Natural killer cell treated with Interleukin-12 subunit alpha and Interleukin-12 subunit beta and Interleukin-15 and Interleukin-18, amount 100 ng/mL, for 72 hours (primary cell): Measurements from ENCODE around the gene TSC22D4. TPM values are rescaled to one million over a fixed set of nuclear protein-coding genes. Genes with fewer than 3 reads are reported as not detected.
"Not testable (repeated sequence)": the region's sequence is repeated elsewhere in the genome, so short reads cannot be mapped to it uniquely, and the experiment has no call there.

ENCODE experiments used
- ATAC-seq, 2 donors: fragments of 150-1000 bp; cut with Tn5 transposase in 1 of 2; sonication (Bioruptor Pico), chemical (Tn5 transposase) in 1 of 2; 2 replicates each; pipeline ENCODE4 v1.10.0; 2021
- DNase-seq: peaks from one replicate; pipeline ENCODE4 v3.0.0; 2022; ENCODE audit warnings: low spot score
- H3K27ac Mint-ChIP-seq, 2 donors: 1 replicate in 1 of 2; 2 replicates in 1 of 2; pipeline ENCODE4 v1.8.0; 2022; ENCODE audit warnings: mixed read lengths in 2 of 2, mild to moderate bottlenecking in 1 of 2, moderate library complexity in 1 of 2
- H3K27me3 Mint-ChIP-seq, 2 donors: 1 replicate in 1 of 2; 2 replicates in 1 of 2; pipeline ENCODE4 v1.8.0; 2022; ENCODE audit warnings: mixed read lengths in 2 of 2
- H3K36me3 Mint-ChIP-seq: one replicate; pipeline ENCODE4 v1.8.0; 2022; ENCODE audit warnings: mixed read lengths
- H3K4me1 Mint-ChIP-seq, 2 donors: 1 replicate in 1 of 2; 2 replicates in 1 of 2; pipeline ENCODE4 v1.8.0; 2022; ENCODE audit warnings: low read depth in 2 of 2, mixed read lengths in 2 of 2, mild to moderate bottlenecking in 1 of 2
- H3K4me3 Mint-ChIP-seq: one replicate; pipeline ENCODE4 v1.8.0; 2022; ENCODE audit warnings: mixed read lengths
- H3K9me3 Mint-ChIP-seq: 2 replicates; pipeline ENCODE4 v1.8.0; 2022; ENCODE audit warnings: mixed read lengths
- total RNA-seq, 2 donors: library from RNA; stranded (reverse); gene quantifications; one replicate each; pipeline ENCODE4 v1.2.3, GENCODE V29; 2022

The TSC22D4 gene
- total RNA-seq, 2 donors from 2014 or later: 129 to 134 TPM

DNA sequence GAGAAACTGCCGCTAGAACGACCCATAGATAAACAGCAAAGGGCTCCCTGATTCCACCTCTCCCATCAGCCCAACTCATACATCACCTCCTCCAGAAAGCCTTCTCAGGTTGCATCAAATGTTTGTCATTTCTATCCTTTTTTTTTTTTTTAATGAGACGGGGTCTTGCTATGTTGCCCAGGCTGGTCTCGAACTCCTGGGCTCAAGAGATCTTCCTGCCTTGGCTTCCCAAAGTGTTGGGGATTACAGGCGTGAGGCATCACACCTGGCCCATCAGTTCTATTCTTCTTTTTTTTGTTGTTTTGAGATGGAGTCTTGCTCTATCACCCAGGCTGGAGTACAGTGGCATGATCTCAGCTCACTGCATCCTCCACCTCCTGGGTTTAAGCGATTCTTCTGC lies 22.0 kb downstream of the TSC22D4 start:
- Mint-ChIP-seq H3K4me1 (peaks cover 0 to 4% of the 10 kb centered on the region in 2 donors), H3K36me3 (no peaks in the 10 kb centered on the region), H3K4me3 (no peak overlapping the region), H3K27ac (no peak overlapping the region), H3K27me3 (no peaks in the 10 kb centered on the region), H3K9me3 (no peaks in the 10 kb centered on the region)
- no peak for ATAC-seq
- no peak for DNase-seq

DNA sequence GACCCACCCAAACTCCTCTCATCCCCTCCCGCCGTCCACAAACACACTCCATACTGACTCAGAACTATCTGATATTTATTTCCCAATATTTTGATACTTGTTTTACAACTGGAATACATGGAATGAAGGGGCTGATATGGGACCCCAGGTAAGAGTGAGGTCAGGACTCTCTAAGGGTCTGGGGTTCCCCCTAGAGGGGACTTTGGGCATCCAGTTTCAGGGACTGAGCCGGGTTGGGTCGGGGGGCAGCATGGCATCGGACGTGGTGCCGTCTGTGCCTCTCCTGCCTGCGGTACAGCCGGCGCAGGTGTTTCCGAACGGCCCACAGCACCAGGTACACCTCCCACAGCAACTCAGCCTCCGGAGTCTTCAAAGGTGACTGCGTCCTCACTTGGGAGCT lies 22.5 kb downstream of the TSC22D4 start:
- ATAC-seq (no peak), DNase-seq (no peak)
- no peak overlapping the region for H3K27ac Mint-ChIP-seq
- peaks cover 0 to 4% of the 10 kb centered on the region in 2 donors for H3K4me1 Mint-ChIP-seq
- no peak overlapping the region for H3K4me3 Mint-ChIP-seq
- no peaks in the 10 kb centered on the region for H3K27me3 Mint-ChIP-seq
- no peaks in the 10 kb centered on the region for H3K9me3 Mint-ChIP-seq
- no peaks in the 10 kb centered on the region for H3K36me3 Mint-ChIP-seq

GRCh38 chr7:100455206-100455605 lies 23.8 kb downstream of the TSC22D4 start:
- H3K27ac Mint-ChIP-seq: no peak overlapping the region
- H3K36me3 Mint-ChIP-seq: no peaks in the 10 kb centered on the region
- H3K4me3 Mint-ChIP-seq: no peak overlapping the region
- DNase-seq (no peak), ATAC-seq (no peak)
- no peaks in the 10 kb centered on the region for H3K27me3 Mint-ChIP-seq
- no peaks in the 10 kb centered on the region for H3K9me3 Mint-ChIP-seq
- H3K4me1 Mint-ChIP-seq: peaks cover 0 to 4% of the 10 kb centered on the region in 2 donors

GRCh38 chr7:100453854-100454253 lies 25.2 kb downstream of the TSC22D4 start:
- H3K27ac Mint-ChIP-seq, H3K4me1 Mint-ChIP-seq, H3K4me3 Mint-ChIP-seq, ATAC-seq, H3K27me3 Mint-ChIP-seq, H3K9me3 Mint-ChIP-seq, DNase-seq, H3K36me3 Mint-ChIP-seq: not testable (repeated sequence)

DNA sequence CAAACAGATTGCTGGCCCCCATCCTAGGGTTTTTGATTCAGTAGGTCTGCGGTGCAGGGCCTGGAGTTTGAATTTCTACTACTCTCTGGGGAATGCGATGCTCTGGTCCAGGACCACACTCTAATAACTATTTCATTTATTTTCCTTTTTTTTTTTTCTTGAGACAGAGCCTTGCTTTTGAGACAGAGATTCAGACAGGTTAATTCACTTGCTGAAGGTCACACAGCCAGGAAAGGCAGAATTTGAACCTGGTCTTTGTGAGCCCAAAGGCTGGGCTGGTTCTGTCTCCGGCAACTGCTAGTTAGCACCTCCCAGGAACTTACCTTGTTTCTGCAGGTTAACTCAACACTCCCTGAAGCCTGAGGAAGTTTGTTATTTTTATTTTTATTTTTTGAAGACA lies 26.5 kb downstream of the TSC22D4 start:
- ATAC-seq: no peak
- peaks cover 0 to 4% of the 10 kb centered on the region in 2 donors for H3K4me1 Mint-ChIP-seq
- H3K4me3 Mint-ChIP-seq: no peak overlapping the region

DNA sequence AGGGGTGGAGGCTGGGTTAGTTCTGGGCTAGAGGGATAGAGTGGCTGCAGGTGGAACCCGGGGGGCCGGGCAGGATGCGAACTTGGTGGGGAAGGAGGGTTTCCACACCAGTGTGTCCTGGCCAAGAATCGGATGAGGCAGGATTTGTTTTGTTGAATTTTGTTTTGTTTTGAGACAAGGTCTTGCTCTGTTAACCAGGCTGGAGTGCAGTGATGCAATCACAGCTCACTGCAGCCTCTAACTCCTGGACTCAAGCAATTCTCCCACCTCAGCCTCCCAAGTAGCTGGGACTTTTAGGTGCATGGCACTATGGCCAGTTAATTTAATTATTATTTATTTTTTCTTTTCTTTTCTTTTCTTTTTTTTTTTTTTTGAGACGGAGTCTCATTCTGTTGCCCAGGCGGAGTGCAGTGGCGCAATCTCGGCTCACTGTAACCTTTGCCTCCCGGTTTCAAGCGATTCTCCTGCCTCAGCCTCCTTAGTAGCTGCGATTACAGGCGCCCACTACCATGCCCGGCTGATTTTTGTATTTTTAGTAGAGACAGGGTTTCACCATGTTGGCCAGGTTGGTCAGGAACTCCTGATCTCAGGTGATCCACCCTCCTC lies 29.7 kb downstream of the TSC22D4 start:
- Mint-ChIP-seq H3K9me3 (no peaks in the 10 kb centered on the region), H3K27me3 (no peaks in the 10 kb centered on the region), H3K36me3 (no peaks in the 10 kb centered on the region), H3K4me3 (no peak overlapping the region), H3K4me1 (no peaks in the 10 kb centered on the region), H3K27ac (no peak overlapping the region)
- DNase-seq (no peak), ATAC-seq (no peak)

More for the DNA sequence above, 26.5 kb downstream of the TSC22D4 start:
- H3K27me3 Mint-ChIP-seq: no peaks in the 10 kb centered on the region
- H3K27ac Mint-ChIP-seq: no peak overlapping the region
- H3K9me3 Mint-ChIP-seq: no peaks in the 10 kb centered on the region
- no peaks in the 10 kb centered on the region for H3K36me3 Mint-ChIP-seq
- no peak for DNase-seq

DNA sequence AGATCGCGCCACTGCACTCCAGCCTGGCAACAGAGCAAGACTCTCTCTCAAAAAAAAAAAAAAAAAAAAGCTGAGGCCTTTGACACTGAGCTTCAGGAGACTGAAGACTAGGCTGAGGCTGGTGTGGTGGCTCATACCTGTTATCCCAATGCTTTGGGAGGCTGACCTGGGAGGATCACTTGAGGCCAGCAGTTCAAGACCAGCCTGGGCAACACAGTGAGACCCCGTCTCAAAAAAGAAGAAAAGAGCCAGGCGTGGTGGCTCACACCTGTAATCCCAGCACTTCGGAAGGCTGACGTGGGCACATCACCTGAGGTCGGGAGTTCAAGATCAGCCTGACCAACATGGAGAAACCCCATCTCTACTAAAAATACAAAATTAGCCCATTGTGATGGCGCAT lies 31.7 kb downstream of the TSC22D4 start:
- not testable (repeated sequence) for H3K4me3 Mint-ChIP-seq, H3K27me3 Mint-ChIP-seq, H3K27ac Mint-ChIP-seq, H3K4me1 Mint-ChIP-seq, H3K36me3 Mint-ChIP-seq, ATAC-seq, DNase-seq, H3K9me3 Mint-ChIP-seq

DNA sequence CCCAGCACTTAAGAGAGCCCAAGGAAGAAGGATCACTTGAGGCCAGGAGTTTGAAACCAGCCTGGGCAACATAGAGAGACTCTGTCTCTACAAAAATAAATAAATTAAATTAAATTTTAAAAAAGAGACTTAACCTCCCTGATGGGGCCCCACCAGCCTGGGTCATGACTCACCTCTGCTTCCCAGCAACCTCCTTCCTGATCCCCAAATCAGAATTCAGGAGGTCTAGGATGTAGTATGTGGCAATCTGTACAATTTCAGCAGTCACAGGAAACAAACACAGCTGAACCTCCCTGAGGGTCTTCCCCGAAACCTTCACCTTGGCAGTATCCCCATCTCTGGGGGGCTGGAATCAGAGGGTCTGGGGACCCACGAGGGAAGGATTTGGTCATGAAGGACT lies 33.0 kb downstream of the TSC22D4 start:
- H3K4me1 Mint-ChIP-seq: no peaks in the 10 kb centered on the region
- DNase-seq: no peak
- H3K4me3 Mint-ChIP-seq: no peak overlapping the region
- no peaks in the 10 kb centered on the region for H3K27me3 Mint-ChIP-seq
- no peaks in the 10 kb centered on the region for H3K36me3 Mint-ChIP-seq
- H3K27ac Mint-ChIP-seq: no peak overlapping the region
- ATAC-seq: no peak
- H3K9me3 Mint-ChIP-seq: no peaks in the 10 kb centered on the region

DNA sequence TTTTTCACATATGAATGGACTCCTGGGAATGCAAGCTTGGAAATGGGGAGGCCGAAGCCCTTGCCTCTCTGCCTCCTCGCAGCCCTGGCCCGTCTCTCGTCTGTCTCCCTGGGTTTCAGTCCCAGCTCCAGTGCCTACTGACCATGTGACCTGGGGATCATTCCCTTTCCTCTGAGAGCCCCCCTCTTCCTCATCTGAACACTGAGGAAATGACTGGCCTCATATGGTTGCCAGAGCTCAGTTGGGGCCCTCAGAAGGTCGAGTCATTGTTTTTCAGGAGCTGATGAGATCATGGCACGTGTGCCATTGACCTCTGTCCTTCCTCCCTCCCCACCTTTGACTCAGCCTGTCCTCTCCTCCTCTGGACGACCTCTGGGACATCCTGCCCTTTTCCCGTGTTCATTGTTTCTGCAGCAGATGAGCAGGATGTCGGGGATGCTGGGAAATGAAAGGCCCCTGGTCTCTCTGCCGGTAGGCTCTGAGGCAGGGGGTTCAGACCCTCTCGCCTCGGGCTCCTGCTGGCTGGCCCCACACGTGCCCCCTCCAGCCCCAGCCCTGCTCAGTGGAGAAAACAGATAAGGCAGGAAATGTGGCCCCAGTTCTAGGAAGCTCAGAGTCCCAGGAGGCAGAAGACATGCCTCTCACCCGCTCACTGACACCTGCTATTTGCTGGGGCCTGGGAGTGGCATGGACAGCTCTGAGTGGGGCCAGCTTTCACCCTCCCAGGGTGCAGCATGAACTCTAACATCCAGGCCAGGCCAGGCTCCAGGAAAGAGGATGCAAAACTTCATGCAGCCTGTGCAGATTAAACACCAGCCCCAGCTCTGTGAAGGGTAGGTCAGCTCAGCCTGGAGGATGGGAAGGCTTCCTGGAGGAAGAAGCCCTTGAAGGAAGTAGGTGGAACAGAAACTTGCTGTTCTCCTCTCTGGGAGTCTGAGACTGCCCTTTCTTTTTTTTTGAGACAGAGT lies 34.4 kb downstream of the TSC22D4 start:
- DNase-seq (no peak), ATAC-seq (peak in 1 of 2 donors; percentile 48)
- H3K27ac Mint-ChIP-seq: no peak overlapping the region
- H3K4me1 Mint-ChIP-seq: no peaks in the 10 kb centered on the region
- H3K4me3 Mint-ChIP-seq: no peak overlapping the region
- no peaks in the 10 kb centered on the region for H3K9me3 Mint-ChIP-seq
- H3K27me3 Mint-ChIP-seq: no peaks in the 10 kb centered on the region
- H3K36me3 Mint-ChIP-seq: no peaks in the 10 kb centered on the region

GRCh38 chr7:100443096-100443840 lies 35.7 kb downstream of the TSC22D4 start:
- no peak overlapping the region for H3K27ac Mint-ChIP-seq
- no peaks in the 10 kb centered on the region for H3K9me3 Mint-ChIP-seq
- no peak for DNase-seq
- no peaks in the 10 kb centered on the region for H3K4me1 Mint-ChIP-seq
- H3K36me3 Mint-ChIP-seq: no peaks in the 10 kb centered on the region
- no peak overlapping the region for H3K4me3 Mint-ChIP-seq
- ATAC-seq: no peak
- H3K27me3 Mint-ChIP-seq: no peaks in the 10 kb centered on the region

GRCh38 chr7:100441641-100442535 lies 37.1 kb downstream of the TSC22D4 start:
- Mint-ChIP-seq H3K9me3 (no peaks in the 10 kb centered on the region), H3K4me3 (no peak overlapping the region), H3K27me3 (no peaks in the 10 kb centered on the region), H3K36me3 (no peaks in the 10 kb centered on the region), H3K4me1 (no peaks in the 10 kb centered on the region), H3K27ac (no peak overlapping the region)
- ATAC-seq: peak in 1 of 2 donors; percentile 24
- no peak for DNase-seq

- H3K4me1 Mint-ChIP-seq: peaks cover 10 to 11% of the 10 kb centered on the region in 2 donors
- not testable (repeated sequence) for ATAC-seq, DNase-seq, H3K9me3 Mint-ChIP-seq, H3K27me3 Mint-ChIP-seq, H3K27ac Mint-ChIP-seq, H3K36me3 Mint-ChIP-seq, H3K4me3 Mint-ChIP-seq
Observed at GRCh38 chr7:100439244-100439643, 39.8 kb downstream of the TSC22D4 start.

DNA sequence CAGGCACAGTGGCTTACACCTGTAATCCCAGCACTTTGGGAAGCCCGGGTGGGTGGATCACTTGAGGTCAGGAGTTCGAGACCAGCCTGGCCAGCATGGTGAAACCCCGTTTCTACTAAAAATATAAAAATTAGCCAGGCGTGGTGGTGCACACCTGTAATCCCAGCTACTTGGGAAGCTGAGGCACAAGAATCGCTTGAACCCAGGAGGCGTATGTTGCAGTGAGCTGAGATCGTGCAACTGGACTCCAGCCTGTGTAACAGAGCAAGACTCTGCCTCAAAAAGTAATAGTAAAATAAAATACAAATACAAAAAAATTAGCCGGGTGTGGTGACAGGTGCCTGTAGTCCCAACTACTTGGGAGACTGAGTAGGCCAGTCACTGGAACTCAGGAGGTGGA lies 40.3 kb downstream of the TSC22D4 start:
- not testable (repeated sequence) for H3K9me3 Mint-ChIP-seq, H3K27ac Mint-ChIP-seq, DNase-seq, H3K4me3 Mint-ChIP-seq, ATAC-seq, H3K36me3 Mint-ChIP-seq, H3K27me3 Mint-ChIP-seq
- H3K4me1 Mint-ChIP-seq: peaks cover 12 to 16% of the 10 kb centered on the region in 2 donors
